HEK293T (cell line): ENCODE measurements around the gene CADPS.

ENCODE experiments used
- ARNT ChIP-seq: fragments of 450-650 bp; IDR thresholded peaks from 2 replicates; pipeline ENCODE4 v1.6.1; 2017; ENCODE audit warnings: mild to moderate bottlenecking
- BHLHE40 ChIP-seq: fragments of 450-650 bp; IDR thresholded peaks from 2 replicates; pipeline ENCODE4 v1.6.1; 2016; ENCODE audit warnings: mild to moderate bottlenecking, moderate library complexity, borderline replicate concordance
- CTBP1 ChIP-seq: fragments of 450-650 bp; IDR thresholded peaks from 2 replicates; pipeline ENCODE4 v1.6.1; 2016; ENCODE audit warnings: borderline replicate concordance
- FOXA1 ChIP-seq: fragments of 450-650 bp; IDR thresholded peaks from 2 replicates; pipeline ENCODE4 v1.6.1; 2016; ENCODE audit warnings: mild to moderate bottlenecking
- FOXM1 ChIP-seq: fragments of 450-650 bp; IDR thresholded peaks from 2 replicates; pipeline ENCODE4 v1.6.1; 2017; ENCODE audit warnings: mild to moderate bottlenecking, borderline replicate concordance
- HDGF ChIP-seq: fragments of 450-650 bp; IDR thresholded peaks from 2 replicates; pipeline ENCODE4 v1.6.1; 2017; ENCODE audit warnings: antibody characterized with exemption, borderline replicate concordance
- PKNOX1 ChIP-seq: fragments of 450-650 bp; IDR thresholded peaks from 2 replicates; pipeline ENCODE4 v1.6.1; 2016
- SP1 ChIP-seq: fragments of 450-650 bp; IDR thresholded peaks from 2 replicates; pipeline ENCODE4 v1.6.1; 2017
- TARDBP ChIP-seq: fragments of 450-650 bp; IDR thresholded peaks from 2 replicates; pipeline ENCODE4 v1.6.1; 2016
- ZNF384 ChIP-seq: fragments of 450-650 bp; IDR thresholded peaks from 2 replicates; pipeline ENCODE4 v1.6.1; 2016

- TF ChIP-seq FOXM1, result no peak
- no peak for TF ChIP-seq SP1
- no peak for TF ChIP-seq ARNT
- TF ChIP-seq CTBP1, result no peak
- TF ChIP-seq BHLHE40, result no peak
- TF ChIP-seq PKNOX1, result no peak
- TF ChIP-seq ZNF384, result no peak
- no peak for TF ChIP-seq TARDBP
- no peak for TF ChIP-seq HDGF
- no peak for TF ChIP-seq FOXA1
Observed at GRCh38 chr3:62405566-62405965, 469.6 kb downstream of the CADPS start.
